B cell (primary cell): ENCODE measurements around the gene LRATD1.

ENCODE experiments used
- EZH2 ChIP-seq: IDR thresholded peaks from 2 replicates; pipeline ENCODE4 v1.6.1; 2012; ENCODE audit warnings: borderline replicate concordance, low read depth, mild to moderate bottlenecking, moderate library complexity, low read length; ENCODE audit not compliant: insufficient read depth, poor library complexity, severe bottlenecking
- TF ChIP-seq, protein P1 (sequence below): fragments of 200-600 bp; IDR thresholded peaks from one replicate; pipeline ENCODE4 v1.8.0; 2022; ENCODE audit warnings: antibody characterized with exemption, mild to moderate bottlenecking

DNA sequence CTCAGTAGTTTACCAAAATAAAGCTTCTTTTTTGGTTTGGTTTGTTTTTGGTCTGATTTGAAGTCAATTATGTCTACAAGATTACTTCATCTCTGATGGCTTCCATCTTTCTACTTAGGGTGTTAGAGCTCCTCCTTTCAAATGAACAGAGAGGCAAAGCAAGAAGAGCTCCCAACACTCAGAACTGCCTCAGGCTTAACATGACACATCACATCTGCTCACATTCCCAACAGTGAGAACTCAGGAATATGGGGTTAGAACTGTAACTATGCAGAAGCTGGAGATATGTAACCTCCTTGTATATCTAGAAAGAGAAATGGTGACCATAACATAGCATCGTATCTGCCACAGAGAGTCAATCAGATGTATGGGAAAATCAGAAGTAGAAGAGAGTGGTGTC is 11.4 kb upstream of the LRATD1 start:
- TF ChIP-seq, protein P1, sequence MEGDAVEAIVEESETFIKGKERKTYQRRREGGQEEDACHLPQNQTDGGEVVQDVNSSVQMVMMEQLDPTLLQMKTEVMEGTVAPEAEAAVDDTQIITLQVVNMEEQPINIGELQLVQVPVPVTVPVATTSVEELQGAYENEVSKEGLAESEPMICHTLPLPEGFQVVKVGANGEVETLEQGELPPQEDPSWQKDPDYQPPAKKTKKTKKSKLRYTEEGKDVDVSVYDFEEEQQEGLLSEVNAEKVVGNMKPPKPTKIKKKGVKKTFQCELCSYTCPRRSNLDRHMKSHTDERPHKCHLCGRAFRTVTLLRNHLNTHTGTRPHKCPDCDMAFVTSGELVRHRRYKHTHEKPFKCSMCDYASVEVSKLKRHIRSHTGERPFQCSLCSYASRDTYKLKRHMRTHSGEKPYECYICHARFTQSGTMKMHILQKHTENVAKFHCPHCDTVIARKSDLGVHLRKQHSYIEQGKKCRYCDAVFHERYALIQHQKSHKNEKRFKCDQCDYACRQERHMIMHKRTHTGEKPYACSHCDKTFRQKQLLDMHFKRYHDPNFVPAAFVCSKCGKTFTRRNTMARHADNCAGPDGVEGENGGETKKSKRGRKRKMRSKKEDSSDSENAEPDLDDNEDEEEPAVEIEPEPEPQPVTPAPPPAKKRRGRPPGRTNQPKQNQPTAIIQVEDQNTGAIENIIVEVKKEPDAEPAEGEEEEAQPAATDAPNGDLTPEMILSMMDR = no peak
- no peak for TF ChIP-seq EZH2
